Endothelial cell of umbilical vein (primary cell): ENCODE data around the gene MZB1. TPM values are rescaled to one million over a fixed set of nuclear protein-coding genes. Genes with fewer than 3 reads are reported as not detected.

Experiments
- BruUV-seq: library from RNA; stranded (reverse); fragments of 400-500 nt; replicated peaks from 2 replicates; lab custom pipeline; 2021; lab: Mats Ljungman, UMichigan
- CTCF ChIA-PET: fragments of 300-600, 350-600 bp; sonication (Branson Sonifier 250); formaldehyde crosslinking; loops from one replicate; lab custom pipeline; 2021; ENCODE audit warnings: antibody characterized with exemption, inconsistent platforms; lab: Charles Lee
- POLR2A ChIA-PET: fragments of 300-600, 350-600 bp; sonication (Branson Sonifier 250); formaldehyde crosslinking; loops from one replicate; lab custom pipeline; 2021; ENCODE audit warnings: antibody characterized with exemption, inconsistent platforms; lab: Charles Lee
- DNase-seq: peaks from one replicate; pipeline ENCODE4 v3.0.0-alpha.2; 2011; ENCODE audit warnings: low read depth, low spot score
- FAIRE-seq: peaks from 2 replicates; lab custom pipeline; 2011; peaks lifted over from hg19 to GRCh38; lab: Jason Lieb, UNC
- H2AFZ ChIP-seq: 2 replicates; pipeline ENCODE4 v1.6.0; 2012; ENCODE audit warnings: low read depth, low read length, control low read depth, inconsistent platforms
- H3K27ac ChIP-seq: 2 replicates; pipeline ENCODE4 v1.5.1; 2011; ENCODE audit warnings: low read depth, mild to moderate bottlenecking, control low read depth, low read length, moderate library complexity; ENCODE audit not compliant: insufficient read depth
- H3K27me3 ChIP-seq, 2 experiments: 2 replicates each; pipeline versions ENCODE4 v1.6.0 to v1.6.1; 2011; ENCODE audit warnings: low read length in 2 of 2, mixed read lengths in 1 of 2; ENCODE audit not compliant: control insufficient read depth in 2 of 2, insufficient read depth in 2 of 2
- H3K36me3 ChIP-seq, 2 experiments: 2 replicates in 1 of 2; 3 replicates in 1 of 2; pipeline ENCODE4 v1.5.1; 2011; ENCODE audit warnings: low read length in 2 of 2, mild to moderate bottlenecking in 1 of 2, moderate library complexity in 1 of 2; ENCODE audit not compliant: control insufficient read depth in 2 of 2, insufficient read depth in 2 of 2; ENCODE audit errors: extremely low read depth in 1 of 2
- H3K4me1 ChIP-seq: 3 replicates; pipeline ENCODE4 v1.5.1; 2011; ENCODE audit warnings: mild to moderate bottlenecking, low read length; ENCODE audit not compliant: control insufficient read depth, insufficient read depth; ENCODE audit errors: extremely low read depth
- H3K4me2 ChIP-seq: 2 replicates; pipeline ENCODE4 v1.6.1; 2011; ENCODE audit warnings: low read length, control low read depth, mixed read lengths; ENCODE audit not compliant: insufficient read depth
- H3K4me3 ChIP-seq, 3 experiments: fragments of 200-600 bp in 1 of 3; sonication (generic), shearing (Covaris generic) in 1 of 3; replicated peaks in 1 of 3; 2 replicates each; pipeline ENCODE4 v1.5.1; 2011 to 2016; ENCODE audit warnings: control low read depth in 3 of 3, low read length in 3 of 3, mild to moderate bottlenecking in 2 of 3, inconsistent platforms in 1 of 3, low read depth in 1 of 3, moderate library complexity in 1 of 3; ENCODE audit not compliant: insufficient read depth in 1 of 3
- H3K79me2 ChIP-seq: 2 replicates; pipeline ENCODE4 v1.6.0; 2012; ENCODE audit warnings: low read length, inconsistent platforms; ENCODE audit not compliant: control insufficient read depth, insufficient read depth
- H3K9ac ChIP-seq: replicated peaks from 2 replicates; pipeline ENCODE3; 2011; ENCODE audit warnings: low read length, control low read depth; ENCODE audit not compliant: insufficient read depth; ENCODE audit errors: extremely low read depth
- H3K9me1 ChIP-seq: replicated peaks from 3 replicates; pipeline ENCODE4 v1.6.0; 2011; ENCODE audit warnings: mild to moderate bottlenecking, low read length; ENCODE audit not compliant: control insufficient read depth, insufficient read depth; ENCODE audit errors: extremely low read depth
- H3K9me3 ChIP-seq: replicated peaks from 2 replicates; pipeline ENCODE4 v1.5.1; 2012; ENCODE audit warnings: low read length, inconsistent platforms; ENCODE audit not compliant: control insufficient read depth, insufficient read depth
- H4K20me1 ChIP-seq: replicated peaks from 2 replicates; pipeline ENCODE3; 2011; ENCODE audit warnings: mild to moderate bottlenecking, low read length; ENCODE audit not compliant: control insufficient read depth, insufficient read depth; ENCODE audit errors: extremely low read depth
- FOS ChIP-seq: IDR thresholded peaks from 2 replicates; pipeline ENCODE4 v1.6.1; 2011; ENCODE audit warnings: mild to moderate bottlenecking, low read length, moderate library complexity, borderline replicate concordance; ENCODE audit not compliant: insufficient read depth
- JUN ChIP-seq: IDR thresholded peaks from 2 replicates; pipeline ENCODE4 v1.6.1; 2011; ENCODE audit warnings: borderline replicate concordance, low read depth; ENCODE audit not compliant: insufficient read length, insufficient read depth
- POLR2A ChIP-seq: IDR thresholded peaks from 2 replicates; pipeline ENCODE4 v1.6.1; 2012; ENCODE audit warnings: low read depth, mild to moderate bottlenecking, control low read depth, low read length
- POLR2AphosphoS5 ChIP-seq: IDR thresholded peaks from 2 replicates; pipeline ENCODE4 v1.6.1; 2012; ENCODE audit warnings: low read depth, mild to moderate bottlenecking, control low read depth, low read length, moderate library complexity; ENCODE audit not compliant: insufficient read depth
- dilution Hi-C: fragments of 300-500 bp; cut with MboI; formaldehyde crosslinking; loops from one replicate; pipeline ENCODE4 v1.15.0; 2019; ENCODE audit warnings: low sequenced_read_pairs; ENCODE audit not compliant: extremely low pct_ligation_motif_present
- intact Hi-C: fragments of 100-400 bp; cut with micrococcal nuclease; formaldehyde crosslinking; loops from one replicate; pipeline ENCODE4 v1.10.0; 2022
- polyA plus RNA-seq, 4 experiments: library from polyadenylated mRNA; depleted of rRNA in 3 of 4; stranded (reverse) in 3 of 4; unstranded in 1 of 4; fragments of >200 nt; gene quantifications; 2 replicates each; pipeline versions ENCODE4 v1.2.1 to v1.2.3, GENCODE V29; 2011 to 2012; ENCODE audit warnings: missing spikeins in 1 of 4
- total RNA-seq: library from RNA; stranded (reverse); gene quantifications from 2 replicates; pipeline ENCODE4 v1.2.3, GENCODE V29; 2021
- TF ChIP-seq, protein P1 (sequence below), 2 donors: IDR thresholded peaks; 1 replicate in 1 of 2; 2 replicates in 1 of 2; pipeline ENCODE4 v1.5.1; 2011; ENCODE audit warnings: low read length in 2 of 2, mild to moderate bottlenecking in 2 of 2, moderate library complexity in 2 of 2, control low read depth in 1 of 2, inconsistent platforms in 1 of 2, low read depth in 1 of 2; ENCODE audit not compliant: insufficient read depth in 1 of 2; ENCODE audit errors: extremely low read depth in 1 of 2

Gene MZB1
- total and polyA plus RNA-seq, 2 donors (not counting 3 experiments of a cell fraction or from before 2014, with no cell fraction given), result not detected

DNA sequence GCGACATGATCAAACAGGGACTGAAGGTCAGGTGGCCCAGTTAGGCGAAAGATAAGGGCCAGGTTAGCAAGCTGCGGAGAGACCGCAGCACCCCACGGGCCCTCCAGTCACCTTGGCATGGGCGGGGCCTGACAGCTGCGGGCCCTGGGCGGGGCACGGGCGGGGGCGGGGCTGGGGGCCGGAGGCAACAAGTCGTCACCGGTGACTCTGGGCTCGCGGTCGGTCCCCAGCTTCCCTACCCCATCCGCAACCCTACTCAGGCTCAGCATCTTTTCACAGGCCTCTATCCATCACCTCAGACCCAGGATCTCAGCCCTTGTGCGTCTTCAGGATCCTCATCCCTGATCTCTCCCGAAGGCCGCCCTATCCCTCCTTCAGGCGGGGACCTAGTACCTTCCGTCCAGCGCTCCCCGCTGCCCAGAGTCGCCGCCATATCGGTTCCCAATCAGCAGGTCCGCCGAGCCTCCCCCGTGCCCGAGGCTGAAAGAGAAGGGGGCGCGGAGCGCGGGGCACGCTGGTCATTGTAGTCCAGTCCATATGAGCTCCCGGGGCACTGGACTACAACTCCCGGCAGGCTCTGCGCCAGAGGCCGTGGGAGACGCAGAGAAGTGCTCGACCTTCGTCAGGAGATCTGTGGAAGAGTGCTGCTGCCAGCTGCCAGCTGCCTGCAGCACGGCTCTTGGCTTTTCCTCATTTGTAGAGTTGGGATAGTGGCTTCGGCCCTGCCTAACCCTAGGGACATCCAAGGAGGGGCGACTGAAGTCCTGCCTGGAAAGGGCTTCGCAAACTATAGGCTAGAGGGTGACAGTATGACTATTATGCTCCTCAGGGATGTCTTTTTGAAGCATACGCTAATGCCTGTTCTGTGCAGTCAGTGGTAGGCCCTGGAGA, 49.5 kb upstream of the MZB1 start, which contains the start of gene DNAJC18:
TSS of gene DNAJC18 (minus strand) at position 513 of the 891 bp plus-strand sequence. CDS start at position 433, 80 bp downstream.
- dilution Hi-C loops (no loop called here), intact Hi-C loops (no loop called here)
- peaks cover 29% of the 10 kb centered on the region for H3K4me1 ChIP-seq
- peaks cover 3 to 11% of the 10 kb centered on the region in 2 experiments for H3K36me3 ChIP-seq
- ChIA-PET POLR2A (interaction anchor here (0.5 to 1.5 kb wide), 8 partner anchors 9 to 1340 kb away, joined by 3 to 6 read pairs (median 4); partner anchors contain the start of genes ECSCR and STING1), CTCF (interaction anchor here (1.0 to 1.5 kb wide), 4 partner anchors 16 to 122 kb away, joined by 3 to 12 read pairs (median 6); partner anchors contain the start of gene UBE2D2)
- BruUV-seq, result TSS peak; percentile 70
- peak within 1 kb of the TSS; percentile 57 for H3K4me2 ChIP-seq
- H2AFZ ChIP-seq, result peak within 1 kb of the TSS; percentile 44
- DNase-seq, result peak; percentile 88
- no peaks in the 10 kb centered on the region for H4K20me1 ChIP-seq
- no peaks in the 10 kb centered on the region for H3K79me2 ChIP-seq
- H3K9ac ChIP-seq, result peak within 1 kb of the TSS; percentile 90
- peak within 1 kb of the TSS; percentile 42 to 66 (median 54) for H3K4me3 ChIP-seq
- TF ChIP-seq POLR2A (peak; percentile 49), POLR2AphosphoS5 (peak; percentile 65), JUN (no peak), FOS (no peak)
- TF ChIP-seq, protein P1, sequence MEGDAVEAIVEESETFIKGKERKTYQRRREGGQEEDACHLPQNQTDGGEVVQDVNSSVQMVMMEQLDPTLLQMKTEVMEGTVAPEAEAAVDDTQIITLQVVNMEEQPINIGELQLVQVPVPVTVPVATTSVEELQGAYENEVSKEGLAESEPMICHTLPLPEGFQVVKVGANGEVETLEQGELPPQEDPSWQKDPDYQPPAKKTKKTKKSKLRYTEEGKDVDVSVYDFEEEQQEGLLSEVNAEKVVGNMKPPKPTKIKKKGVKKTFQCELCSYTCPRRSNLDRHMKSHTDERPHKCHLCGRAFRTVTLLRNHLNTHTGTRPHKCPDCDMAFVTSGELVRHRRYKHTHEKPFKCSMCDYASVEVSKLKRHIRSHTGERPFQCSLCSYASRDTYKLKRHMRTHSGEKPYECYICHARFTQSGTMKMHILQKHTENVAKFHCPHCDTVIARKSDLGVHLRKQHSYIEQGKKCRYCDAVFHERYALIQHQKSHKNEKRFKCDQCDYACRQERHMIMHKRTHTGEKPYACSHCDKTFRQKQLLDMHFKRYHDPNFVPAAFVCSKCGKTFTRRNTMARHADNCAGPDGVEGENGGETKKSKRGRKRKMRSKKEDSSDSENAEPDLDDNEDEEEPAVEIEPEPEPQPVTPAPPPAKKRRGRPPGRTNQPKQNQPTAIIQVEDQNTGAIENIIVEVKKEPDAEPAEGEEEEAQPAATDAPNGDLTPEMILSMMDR (IDR thresholded peaks at IDR 0.05; ENCODE audit: extremely low read depth in 1 of 2, insufficient read depth in 1 of 2, low read depth in 1 of 2, low read length in 2 of 2), result no peak
- FAIRE-seq, result peak; percentile 79
- no peaks in the 10 kb centered on the region for H3K9me3 ChIP-seq
- no peaks in the 10 kb centered on the region for H3K27me3 ChIP-seq
- H3K27ac ChIP-seq, result peak within 1 kb of the TSS; percentile 83
- no peaks in the 10 kb centered on the region for H3K9me1 ChIP-seq
